Measurements from ENCODE around the gene VSIG2.

GRCh38 chr11:124712392-124712791 is 39.7 kb downstream of the VSIG2 start:
- TF ChIP-seq POLR2AphosphoS5 (IDR thresholded peaks at IDR 0.05; ENCODE audit: low read depth): no peak
- no peak for TF ChIP-seq CTCF (conservative IDR thresholded peaks at IDR 0.05; ENCODE audit: low read depth in 2 of 2)
- TF ChIP-seq EZH2 (IDR thresholded peaks at IDR 0.05; ENCODE audit: low read depth, unreplicated experiment): no peak
- no peak for TF ChIP-seq NANOG (IDR thresholded peaks at IDR 0.05; ENCODE audit: borderline replicate concordance)
- TF ChIP-seq JUNB (IDR thresholded peaks at IDR 0.05; ENCODE audit: unreplicated experiment): no peak
- TF ChIP-seq EZH2phosphoT487 (IDR thresholded peaks at IDR 0.05; ENCODE audit: unreplicated experiment): no peak
- no peak for TF ChIP-seq REST (IDR thresholded peaks at IDR 0.05; ENCODE audit: unreplicated experiment)

Data from GM23338 (cell line).